ENCODE measurements around the gene ZC3H11A. TPM values are rescaled to one million over a fixed set of nuclear protein-coding genes. Genes with fewer than 3 reads are reported as not detected.

Gene ZC3H11A
- total and polyA plus RNA-seq, 2 of the 13 experiments (the other 11 are each of a cell fraction or from before 2014, with no cell fraction given) = 56.9 to 59.7 TPM

GRCh38 chr1:203795441-203796235 lies at the start of gene ZC3H11A, which contains the start of gene ZBED6 (continued):
- TF ChIP-seq SKI (IDR thresholded peaks at IDR 0.05; ENCODE audit: partially characterized antibody) (no peak), JDP2 (CRISPR knock-in tag; IDR thresholded peaks at IDR 0.05; ENCODE audit: borderline replicate concordance) (no peak), RARA (CRISPR knock-in tag; IDR thresholded peaks at IDR 0.05) (peak; percentile 59), ZXDC (CRISPR knock-in tag; IDR thresholded peaks at IDR 0.05) (no peak), KAT8 (CRISPR knock-in tag; IDR thresholded peaks at IDR 0.05) (peak; percentile 94), RAD21 (CRISPR knock-in tag; IDR thresholded peaks at IDR 0.05) (peak; percentile 35; the same call in 1 of the 2 replicates), ZBTB42 (CRISPR knock-in tag; IDR thresholded peaks at IDR 0.05) (peak; percentile 73), GTF2F1 (IDR thresholded peaks at IDR 0.05; ENCODE audit: low read length) (peak; percentile 76), CENPBD1 (CRISPR knock-in tag; IDR thresholded peaks at IDR 0.05; ENCODE audit: borderline replicate concordance, low read depth) (no peak), ZMAT5 (CRISPR knock-in tag; IDR thresholded peaks at IDR 0.05; ENCODE audit: borderline replicate concordance, low read depth) (no peak), MXI1 (IDR thresholded peaks at IDR 0.05; ENCODE audit: borderline replicate concordance, low read depth, low read length) (peak; percentile 32; the same call in 1 of the 3 replicates), ZNF746 (CRISPR knock-in tag; IDR thresholded peaks at IDR 0.05) (no peak), ZBTB38 (CRISPR knock-in tag; IDR thresholded peaks at IDR 0.05) (no peak), MYNN (CRISPR knock-in tag; IDR thresholded peaks at IDR 0.05; ENCODE audit: low read depth) (no peak), SIN3B (IDR thresholded peaks at IDR 0.05; ENCODE audit: low read length) (no peak), ZNF570 (CRISPR knock-in tag; IDR thresholded peaks at IDR 0.05; ENCODE audit: borderline replicate concordance) (no peak), STAG1 (CRISPR knock-in tag; IDR thresholded peaks at IDR 0.05) (no peak), SOX13 (IDR thresholded peaks at IDR 0.05) (no peak), SOX13 (CRISPR knock-in tag; conservative IDR thresholded peaks at IDR 0.05 in 1 of 2, IDR thresholded peaks at IDR 0.05 in 1 of 2) (peak in 1 of 2 experiments; percentile 56; a peak in 2 of 4 replicates), REL (CRISPR knock-in tag; conservative IDR thresholded peaks at IDR 0.05) (0 out of 2 replicates have a peak, but pooled peaks have one; percentile 50), ZNF713 (CRISPR knock-in tag; IDR thresholded peaks at IDR 0.05) (no peak), ZNF143 (CRISPR knock-in tag; IDR thresholded peaks at IDR 0.05) (peak; percentile 95), ZNF18 (CRISPR knock-in tag; IDR thresholded peaks at IDR 0.05; ENCODE audit: insufficient replicate concordance) (no peak), GLMP (CRISPR knock-in tag; IDR thresholded peaks at IDR 0.05; ENCODE audit: borderline replicate concordance) (no peak), BCL6 (CRISPR knock-in tag; IDR thresholded peaks at IDR 0.05) (peak; percentile 56)
